Natural killer cell treated with Interleukin-12 subunit alpha and Interleukin-12 subunit beta and Interleukin-15 and Interleukin-18, amount 100 ng/mL, for 72 hours (primary cell): ENCODE results near the gene ZNF763. TPM values are rescaled to one million over a fixed set of nuclear protein-coding genes. Genes with fewer than 3 reads are reported as not detected.
A peak's percentile ranks its signal among the peaks of the same experiment; 100 is the strongest.
"Not testable (repeated sequence)": the region's sequence is repeated elsewhere in the genome, so short reads cannot be mapped to it uniquely, and the experiment has no call there.

Experiments
- ATAC-seq, 2 donors: fragments of 150-1000 bp; cut with Tn5 transposase in 1 of 2; sonication (Bioruptor Pico), chemical (Tn5 transposase) in 1 of 2; 2 replicates each; pipeline ENCODE4 v1.10.0; 2021
- DNase-seq: peaks from one replicate; pipeline ENCODE4 v3.0.0; 2022; ENCODE audit warnings: low spot score
- H3K27ac Mint-ChIP-seq, 2 donors: 1 replicate in 1 of 2; 2 replicates in 1 of 2; pipeline ENCODE4 v1.8.0; 2022; ENCODE audit warnings: mixed read lengths in 2 of 2, mild to moderate bottlenecking in 1 of 2, moderate library complexity in 1 of 2
- H3K27me3 Mint-ChIP-seq, 2 donors: 1 replicate in 1 of 2; 2 replicates in 1 of 2; pipeline ENCODE4 v1.8.0; 2022; ENCODE audit warnings: mixed read lengths in 2 of 2
- H3K36me3 Mint-ChIP-seq: one replicate; pipeline ENCODE4 v1.8.0; 2022; ENCODE audit warnings: mixed read lengths
- H3K4me1 Mint-ChIP-seq, 2 donors: 1 replicate in 1 of 2; 2 replicates in 1 of 2; pipeline ENCODE4 v1.8.0; 2022; ENCODE audit warnings: low read depth in 2 of 2, mixed read lengths in 2 of 2, mild to moderate bottlenecking in 1 of 2
- H3K4me3 Mint-ChIP-seq: one replicate; pipeline ENCODE4 v1.8.0; 2022; ENCODE audit warnings: mixed read lengths
- H3K9me3 Mint-ChIP-seq: 2 replicates; pipeline ENCODE4 v1.8.0; 2022; ENCODE audit warnings: mixed read lengths
- total RNA-seq, 2 donors: library from RNA; stranded (reverse); gene quantifications; one replicate each; pipeline ENCODE4 v1.2.3, GENCODE V29; 2022

ZNF763 gene
- total RNA-seq, 2 donors from 2014 or later = 2.9 to 4.0 TPM

GRCh38 chr19:11986754-11987153 is 21.9 kb downstream of the ZNF763 start:
- ATAC-seq = no peak
- peak overlapping the region; percentile 99 for H3K4me3 Mint-ChIP-seq

GRCh38 chr19:11987405-11988281 is 22.8 kb downstream of the ZNF763 start:
- ATAC-seq (peak; percentile 99), DNase-seq (peak; percentile 95)
- peaks cover 19 to 22% of the 10 kb centered on the region in 2 donors for H3K4me1 Mint-ChIP-seq
- H3K4me3 Mint-ChIP-seq = peak overlapping the region; percentile 99
- H3K36me3 Mint-ChIP-seq = no peaks in the 10 kb centered on the region
- no peaks in the 10 kb centered on the region for H3K9me3 Mint-ChIP-seq
- H3K27me3 Mint-ChIP-seq = no peaks in the 10 kb centered on the region
- peak overlapping the region; percentile 82 to 91 for H3K27ac Mint-ChIP-seq

More at GRCh38 chr19:11986754-11987153, 21.9 kb downstream of the ZNF763 start:
- Mint-ChIP-seq H3K4me1 (peaks cover 15 to 18% of the 10 kb centered on the region in 2 donors), H3K27me3 (no peaks in the 10 kb centered on the region), H3K36me3 (no peaks in the 10 kb centered on the region), H3K9me3 (no peaks in the 10 kb centered on the region), H3K27ac (no peak overlapping the region)
- DNase-seq = no peak

- no peak for ATAC-seq
- Mint-ChIP-seq H3K4me1 (peaks cover 22 to 26% of the 10 kb centered on the region in 2 donors), H3K9me3 (no peaks in the 10 kb centered on the region), H3K27ac (peak overlapping the region; percentile 82 to 91), H3K4me3 (peak overlapping the region; percentile 99), H3K36me3 (no peaks in the 10 kb centered on the region), H3K27me3 (no peaks in the 10 kb centered on the region)
- DNase-seq = no peak
Measured at GRCh38 chr19:11989112-11989456, 24.2 kb downstream of the ZNF763 start.

- H3K27ac Mint-ChIP-seq = peak overlapping the region in 1 of 2 donors; percentile 72
- not testable (repeated sequence) for H3K36me3 Mint-ChIP-seq, DNase-seq, H3K9me3 Mint-ChIP-seq, H3K27me3 Mint-ChIP-seq, H3K4me3 Mint-ChIP-seq, ATAC-seq
- H3K4me1 Mint-ChIP-seq = peaks cover 22 to 32% of the 10 kb centered on the region in 2 donors
Measured at GRCh38 chr19:11991921-11992320, 27.1 kb downstream of the ZNF763 start.

GRCh38 chr19:11995174-11995573 is 30.3 kb downstream of the ZNF763 start:
- Mint-ChIP-seq H3K4me1 (peaks cover 22 to 37% of the 10 kb centered on the region in 2 donors), H3K9me3 (no peaks in the 10 kb centered on the region), H3K27me3 (no peaks in the 10 kb centered on the region), H3K27ac (no peak overlapping the region), H3K36me3 (no peaks in the 10 kb centered on the region), H3K4me3 (no peak overlapping the region)
- DNase-seq (no peak), ATAC-seq (no peak)

- Mint-ChIP-seq H3K9me3 (no peaks in the 10 kb centered on the region), H3K27me3 (no peaks in the 10 kb centered on the region), H3K4me3 (peak overlapping the region; percentile 2), H3K36me3 (peaks cover 4% of the 10 kb centered on the region), H3K27ac (peak overlapping the region; percentile 13 to 14), H3K4me1 (peaks cover 19 to 26% of the 10 kb centered on the region in 2 donors)
- DNase-seq = no peak
- ATAC-seq = peak in 1 of 2 donors; percentile 79
Measured at GRCh38 chr19:12000152-12000981, 35.5 kb downstream of the ZNF763 start.

GRCh38 chr19:12015015-12015752 is 50.3 kb downstream of the ZNF763 start:
- no peak overlapping the region for H3K27ac Mint-ChIP-seq

GRCh38 chr19:12015753-12016116 is 50.9 kb downstream of the ZNF763 start:
- no peaks in the 10 kb centered on the region for H3K4me1 Mint-ChIP-seq
- H3K36me3 Mint-ChIP-seq = peaks cover 45% of the 10 kb centered on the region
- no peak overlapping the region for H3K4me3 Mint-ChIP-seq
- DNase-seq (no peak), ATAC-seq (no peak)
- H3K27me3 Mint-ChIP-seq = no peaks in the 10 kb centered on the region
- peaks cover 28% of the 10 kb centered on the region for H3K9me3 Mint-ChIP-seq
- no peak overlapping the region for H3K27ac Mint-ChIP-seq

More at GRCh38 chr19:12015015-12015752, 50.3 kb downstream of the ZNF763 start:
- Mint-ChIP-seq H3K36me3 (peaks cover 45% of the 10 kb centered on the region), H3K27me3 (no peaks in the 10 kb centered on the region), H3K4me1 (no peaks in the 10 kb centered on the region), H3K4me3 (no peak overlapping the region), H3K9me3 (peaks cover 25% of the 10 kb centered on the region)
- ATAC-seq (no peak), DNase-seq (no peak)

Other genes starting within 250 kb of the ZNF763 start
- 1 to 10 TPM; 2.8 to 3.2 TPM for gene ZNF823, start 226.1 kb upstream of the ZNF763 start, total RNA-seq
- 10 to 100 TPM in 1 of 2 donors, 1 to 10 TPM in 1; 6.6 to 11.9 TPM for gene ZNF441, start 198.0 kb upstream of the ZNF763 start, total RNA-seq
- 1 to 10 TPM; 1.7 to 1.8 TPM for gene ZNF491, start 166.5 kb upstream of the ZNF763 start, total RNA-seq
- gene ZNF440, start 150.8 kb upstream of the ZNF763 start, total RNA-seq = 10 to 100 TPM; 16.7 to 20.1 TPM
- gene ZNF439, start 116.3 kb upstream of the ZNF763 start, total RNA-seq = 10 to 100 TPM in 1 of 2 donors, 1 to 10 TPM in 1; 9.5 to 13.9 TPM
- gene ZNF69, start 77.3 kb upstream of the ZNF763 start, total RNA-seq = 1 to 10 TPM; 3.0 to 3.5 TPM
- gene ZNF700, start 39.9 kb upstream of the ZNF763 start, total RNA-seq = 10 to 100 TPM; 21.6 to 35.0 TPM
- 1 to 10 TPM; 3.7 TPM for gene ZNF433, start 70.6 kb downstream of the ZNF763 start, total RNA-seq
- gene ZNF878, start 87.9 kb downstream of the ZNF763 start, total RNA-seq = under 1 TPM; 0.39 to 0.48 TPM
- gene ZNF844, start 99.7 kb downstream of the ZNF763 start, total RNA-seq = 1 to 10 TPM; 4.1 to 9.4 TPM
- 1 to 10 TPM; 2.7 to 4.4 TPM for gene ZNF20, start 175.3 kb downstream of the ZNF763 start, total RNA-seq
- 1 to 10 TPM; 5.1 to 7.8 TPM for gene ZNF625, start 191.7 kb downstream of the ZNF763 start, total RNA-seq
- 10 to 100 TPM; 12.1 to 20.9 TPM for gene ZNF136, start 198.1 kb downstream of the ZNF763 start, total RNA-seq